ENCODE measurements around the gene TAAR2.
"Not testable (repeated sequence)": the region's sequence is repeated elsewhere in the genome, so short reads cannot be mapped to it uniquely, and the experiment has no call there.

DNA sequence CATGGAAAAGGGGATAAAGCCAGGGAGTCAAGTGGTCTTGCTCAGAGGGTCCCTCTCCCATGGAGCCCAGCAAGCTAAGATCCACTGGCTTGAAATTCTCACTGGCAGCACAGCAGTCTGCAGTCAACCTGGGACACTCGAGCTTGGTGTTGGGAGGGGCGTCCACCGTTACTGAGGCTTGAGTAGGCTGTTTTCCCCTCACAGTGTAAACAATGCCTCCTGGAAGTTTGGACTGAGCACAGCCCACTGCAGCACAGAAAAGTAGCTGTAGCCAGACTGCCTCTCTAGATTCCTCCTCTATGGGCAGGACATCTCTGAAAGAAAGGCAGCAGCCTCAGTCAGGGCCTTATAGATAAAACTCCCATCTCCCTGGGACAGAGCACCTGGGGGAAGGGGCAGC, 11.2 kb upstream of the TAAR2 start:
- TF ChIP-seq CTCF, POLR2A, POLR2AphosphoS5 (IDR thresholded peaks at IDR 0.05): not testable (repeated sequence)
